WTC11 (cell line): ENCODE measurements around the gene TNFRSF19.

Source experiments
- ARID4B ChIP-seq: sonication (generic); formaldehyde crosslinking; IDR thresholded peaks from 2 replicates; pipeline ENCODE4 v1.8.0; 2023; ENCODE audit warnings: missing genetic modification reagents, mild to moderate bottlenecking, borderline replicate concordance
- CBFB ChIP-seq: sonication (generic); formaldehyde crosslinking; IDR thresholded peaks from 2 replicates; pipeline ENCODE4 v1.8.1; 2022; ENCODE audit warnings: mild to moderate bottlenecking, low read depth, missing genetic modification reagents
- ESRRA ChIP-seq: sonication (generic); formaldehyde crosslinking; IDR thresholded peaks from 2 replicates; pipeline ENCODE4 v1.8.1; 2022; ENCODE audit warnings: mild to moderate bottlenecking, missing genetic modification reagents, borderline replicate concordance
- FOXP1 ChIP-seq: sonication (generic); formaldehyde crosslinking; IDR thresholded peaks from 2 replicates; pipeline ENCODE4 v1.8.0; 2022; ENCODE audit warnings: missing genetic modification reagents, mild to moderate bottlenecking, moderate library complexity, borderline replicate concordance

- TF ChIP-seq ESRRA (CRISPR knock-in tag) (no peak), CBFB (CRISPR knock-in tag) (no peak), ARID4B (CRISPR knock-in tag) (no peak), FOXP1 (CRISPR knock-in tag) (no peak)
These were observed 52.8 kb downstream of the TNFRSF19 start for GRCh38 chr13:23622985-23623384.
